NCI-H460 (cell line): Measurements from ENCODE around the gene PRR5L. TPM values are rescaled to one million over a fixed set of nuclear protein-coding genes. Genes with fewer than 3 reads are reported as not detected.

Experiments used
- DNase-seq: peaks from one replicate; pipeline ENCODE4 v3.0.0-alpha.2; 2016; ENCODE audit warnings: low read depth; ENCODE audit errors: extremely low read depth
- total RNA-seq: library from RNA; depleted of rRNA; stranded (reverse); fragments of >200 nt; shearing (Covaris generic); gene quantifications from 2 replicates; pipeline ENCODE4 v1.2.3, GENCODE V29; 2014

Gene PRR5L
- total RNA-seq, 1 experiment from 2014 or later: 54.0 TPM

DNA sequence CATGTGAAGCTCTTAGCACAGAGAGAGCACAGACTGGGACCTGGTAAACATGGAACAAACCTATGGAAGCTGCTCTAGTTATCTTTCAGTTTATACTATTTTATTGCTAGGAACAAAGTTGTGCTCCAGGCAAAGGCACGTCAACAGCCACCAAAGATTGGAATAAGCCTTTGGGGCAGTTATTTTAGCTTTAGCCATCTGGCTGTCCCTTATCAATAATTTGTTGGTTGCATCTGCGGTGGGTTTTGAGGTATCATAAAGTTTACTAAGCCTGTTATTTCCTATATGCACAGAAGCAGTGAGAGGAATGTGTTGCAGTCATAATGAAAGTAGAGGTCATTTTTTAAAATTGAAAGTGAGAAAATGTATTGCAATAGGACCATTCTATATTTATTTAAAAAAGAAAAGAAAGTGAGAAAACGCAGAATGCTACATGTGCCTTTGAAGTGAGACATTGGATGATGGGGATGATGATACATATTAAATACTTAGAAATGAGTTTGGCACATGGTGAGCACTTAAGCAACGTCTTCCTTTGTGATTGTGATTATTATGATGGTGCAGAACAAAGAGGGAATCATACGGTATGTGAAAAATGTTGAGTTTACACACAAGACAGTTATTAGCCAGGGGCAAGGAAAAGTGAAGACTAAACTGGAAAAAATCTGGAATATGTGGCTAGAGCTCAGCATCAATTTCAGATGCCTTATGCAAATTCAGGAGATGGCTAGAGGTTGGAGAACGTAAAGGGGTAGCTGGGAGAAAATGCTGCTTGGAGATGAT lies 58.3 kb downstream of the PRR5L start:
- no peak for DNase-seq

DNA sequence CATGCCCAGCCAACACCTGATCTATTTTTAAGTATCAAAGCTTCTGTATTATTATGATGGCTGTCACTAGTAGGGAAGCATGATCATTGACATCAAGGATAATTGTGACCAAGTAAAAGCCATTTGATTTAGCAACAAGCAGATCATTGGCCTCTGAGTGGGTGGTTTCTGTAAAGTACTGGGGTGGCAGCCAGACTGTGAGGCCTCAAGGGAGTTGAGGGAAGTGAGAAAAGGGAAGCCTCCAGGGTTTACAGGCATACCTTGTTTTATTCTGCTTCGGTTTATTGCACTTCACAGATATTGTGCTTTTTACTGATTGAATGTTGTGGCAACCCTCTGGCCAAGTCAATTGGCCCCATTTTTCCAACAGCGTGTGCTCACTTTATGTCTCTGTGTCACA lies 60.1 kb downstream of the PRR5L start:
- DNase-seq: no peak

DNA sequence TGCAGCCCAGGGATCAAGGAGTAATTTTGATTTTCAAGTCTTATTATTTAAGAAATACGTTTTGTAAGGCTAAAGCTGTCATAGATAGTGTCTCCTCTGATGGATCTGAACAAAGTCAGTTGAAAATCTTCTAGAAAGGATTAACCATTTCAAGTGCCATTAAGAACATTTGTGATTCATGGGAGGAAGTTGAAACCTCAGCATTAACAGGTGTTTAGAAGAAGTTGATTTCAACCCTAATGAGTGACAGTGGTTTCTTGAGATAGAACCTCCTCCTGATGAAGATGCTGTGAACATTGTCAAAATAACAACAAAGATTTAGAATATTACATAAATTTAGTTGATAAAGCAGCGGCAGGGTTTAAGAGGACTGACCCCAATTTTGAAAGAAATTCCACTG lies 61.7 kb downstream of the PRR5L start:
- DNase-seq: no peak

DNA sequence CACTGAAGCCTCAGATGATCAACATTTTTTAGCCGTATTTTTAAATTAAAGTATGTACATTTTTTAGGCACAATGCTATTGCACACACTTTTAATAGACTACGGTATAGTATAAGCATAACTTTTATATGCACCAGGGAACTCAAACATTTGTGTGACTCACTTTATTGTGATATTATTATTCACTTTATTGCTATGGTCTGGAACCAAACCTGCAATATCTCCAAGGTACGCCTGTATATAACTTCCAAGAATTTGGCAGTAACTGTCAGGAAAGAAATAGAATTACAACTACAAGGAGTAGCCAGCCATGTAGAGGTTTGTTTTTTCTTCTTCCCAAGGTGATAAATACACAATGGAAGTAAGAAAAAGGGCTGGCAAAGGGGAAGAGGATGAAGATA lies 62.3 kb downstream of the PRR5L start:
- DNase-seq: no peak

DNA sequence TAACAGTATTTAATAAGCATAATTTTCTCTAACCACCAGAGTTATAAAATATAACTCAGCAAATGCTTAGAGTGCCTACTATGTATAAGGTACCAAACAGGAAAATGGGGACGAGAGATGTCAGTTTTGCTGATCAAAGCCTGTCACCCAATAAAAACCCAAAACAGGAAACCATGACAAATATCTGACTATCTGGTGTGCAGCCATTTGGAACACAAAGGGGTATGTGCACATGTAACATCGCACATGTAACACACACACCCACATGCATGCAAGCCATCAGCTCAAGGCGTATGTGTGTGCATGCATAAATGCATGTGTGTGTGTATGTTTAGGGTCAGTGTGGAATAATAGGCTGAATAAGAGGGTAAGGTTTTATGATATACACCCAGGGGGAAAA lies 64.2 kb downstream of the PRR5L start:
- DNase-seq: no peak

DNA sequence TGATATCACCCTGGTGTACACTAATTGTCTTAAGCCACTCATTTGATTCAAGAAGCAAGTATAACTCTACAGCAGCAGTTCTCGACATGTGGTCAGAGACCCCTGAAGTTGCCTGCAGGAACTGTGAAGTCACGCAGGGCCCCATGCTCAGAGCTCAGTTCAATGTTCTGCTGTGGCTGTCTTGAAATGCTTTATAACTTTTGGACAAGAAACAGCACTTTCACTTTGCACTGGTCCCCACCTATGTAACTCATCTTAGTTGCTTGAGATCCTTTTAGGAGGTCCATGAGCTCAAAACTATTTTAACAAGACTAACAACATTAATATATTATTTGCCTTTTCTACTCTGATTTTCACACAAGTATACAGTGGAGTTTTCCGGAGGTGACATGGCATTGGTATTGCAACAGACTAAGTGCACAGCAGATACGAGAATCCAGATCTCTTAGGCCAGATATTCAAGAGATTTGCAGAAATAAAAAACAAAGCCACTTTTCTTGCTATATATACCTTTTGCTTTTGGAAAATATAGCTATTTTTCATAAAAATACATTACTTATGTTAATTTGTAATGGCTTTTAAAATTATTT lies 64.8 kb downstream of the PRR5L start:
- DNase-seq: no peak

DNA sequence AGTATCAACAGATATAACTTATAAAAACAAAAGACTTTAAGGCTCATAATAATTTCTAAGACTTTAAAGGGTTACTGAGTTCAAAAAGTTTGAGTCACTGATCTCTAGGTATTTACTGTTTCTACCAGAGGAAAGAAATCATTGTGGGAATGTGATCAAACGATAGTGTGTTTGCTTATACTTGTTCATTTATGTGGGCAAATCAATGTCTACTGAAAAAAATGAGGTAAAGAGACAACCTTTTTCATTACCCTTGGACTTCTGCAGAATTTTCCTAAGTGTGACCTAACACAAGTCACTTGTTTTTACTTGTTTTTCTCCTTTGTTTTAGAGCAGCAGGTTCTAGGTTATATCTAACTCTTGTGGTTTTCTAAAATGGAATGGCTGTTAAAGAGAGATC lies 65.4 kb downstream of the PRR5L start:
- no peak for DNase-seq

DNA sequence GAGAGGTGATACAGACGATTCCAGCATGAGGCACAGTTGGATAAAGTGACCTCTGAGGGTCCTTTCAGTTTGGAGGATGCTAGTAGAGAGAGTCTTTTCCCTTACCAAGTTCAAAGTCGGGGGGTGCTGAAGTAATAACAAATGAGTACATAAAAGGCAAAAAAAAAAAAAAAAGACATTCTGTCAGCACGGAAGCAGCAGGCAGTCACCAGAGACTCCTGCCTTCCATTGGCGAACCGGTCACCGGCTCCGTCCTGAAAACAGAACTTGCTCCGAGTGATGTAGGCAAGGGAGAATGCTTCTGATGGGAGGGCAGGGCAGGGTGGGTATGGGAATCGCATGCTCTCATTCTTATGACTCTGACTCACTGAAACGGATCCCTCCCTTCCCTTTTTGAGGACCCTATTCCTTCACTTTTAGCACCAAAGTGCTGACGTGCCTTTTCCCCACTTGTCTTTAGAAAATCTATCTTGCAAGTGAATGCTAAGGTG lies 65.9 kb downstream of the PRR5L start:
- peak; percentile 86 for DNase-seq

DNA sequence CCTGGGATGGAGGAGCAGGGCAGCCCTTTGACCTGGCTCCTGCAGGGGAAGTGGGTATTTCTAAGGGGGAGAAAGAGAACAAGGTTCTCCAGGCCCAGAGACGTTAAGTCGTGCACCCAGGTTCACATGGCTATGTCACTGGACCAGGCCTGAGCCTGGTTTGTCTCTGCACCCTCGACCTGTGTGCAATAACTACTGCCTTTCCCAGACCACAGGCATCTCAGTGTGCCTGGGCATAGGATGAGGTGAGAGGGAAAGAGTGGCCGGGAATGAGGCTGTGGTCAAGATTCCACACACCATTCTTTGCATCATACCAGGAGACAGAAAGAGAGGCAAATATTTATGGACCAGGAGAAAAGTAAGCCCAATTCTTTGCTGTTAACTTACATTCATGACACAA lies 66.8 kb downstream of the PRR5L start:
- DNase-seq: no peak

DNA sequence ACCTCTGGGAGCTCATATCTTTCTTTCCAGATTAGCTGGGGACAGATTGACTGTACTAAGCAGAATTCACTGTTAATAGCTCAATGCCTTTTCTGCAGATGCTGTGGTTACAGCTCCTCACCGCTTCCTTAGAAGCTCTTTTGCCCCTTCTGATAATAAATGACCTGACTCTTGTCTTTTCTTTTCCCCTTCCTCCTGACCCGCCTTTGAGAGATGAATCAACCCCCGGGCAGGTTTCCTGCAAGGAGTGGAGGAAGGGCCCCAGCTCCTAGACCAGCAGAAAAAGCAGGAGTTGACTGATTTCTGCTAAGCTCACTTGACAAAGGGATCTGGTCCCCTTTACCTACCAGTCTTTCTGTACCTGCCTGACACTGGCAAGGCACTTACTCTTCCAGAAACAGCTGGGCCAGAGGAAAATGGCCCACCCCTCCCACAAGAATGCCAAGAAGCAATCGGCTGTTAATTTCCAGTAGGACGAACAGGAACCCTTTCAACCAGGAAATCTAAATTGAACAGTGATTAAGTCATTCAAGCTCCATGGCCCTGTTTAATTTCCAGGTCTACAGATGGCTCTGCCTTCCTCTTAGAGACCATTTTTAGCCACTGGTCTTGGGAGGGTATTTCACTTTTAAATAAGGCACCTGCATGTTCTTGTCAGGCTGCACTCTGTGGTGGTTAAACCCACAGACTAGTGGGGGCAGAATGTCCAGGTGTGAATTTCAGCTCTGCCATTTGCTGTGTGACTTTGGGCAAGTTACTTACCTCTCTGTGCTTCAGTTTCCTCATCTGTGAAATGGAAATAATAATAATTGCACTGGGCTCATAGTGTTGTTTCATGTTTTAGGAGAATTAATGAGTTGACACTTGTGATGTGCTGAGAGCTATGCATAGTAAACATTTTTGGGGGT lies 67.5 kb downstream of the PRR5L start:
- DNase-seq: no peak

DNA sequence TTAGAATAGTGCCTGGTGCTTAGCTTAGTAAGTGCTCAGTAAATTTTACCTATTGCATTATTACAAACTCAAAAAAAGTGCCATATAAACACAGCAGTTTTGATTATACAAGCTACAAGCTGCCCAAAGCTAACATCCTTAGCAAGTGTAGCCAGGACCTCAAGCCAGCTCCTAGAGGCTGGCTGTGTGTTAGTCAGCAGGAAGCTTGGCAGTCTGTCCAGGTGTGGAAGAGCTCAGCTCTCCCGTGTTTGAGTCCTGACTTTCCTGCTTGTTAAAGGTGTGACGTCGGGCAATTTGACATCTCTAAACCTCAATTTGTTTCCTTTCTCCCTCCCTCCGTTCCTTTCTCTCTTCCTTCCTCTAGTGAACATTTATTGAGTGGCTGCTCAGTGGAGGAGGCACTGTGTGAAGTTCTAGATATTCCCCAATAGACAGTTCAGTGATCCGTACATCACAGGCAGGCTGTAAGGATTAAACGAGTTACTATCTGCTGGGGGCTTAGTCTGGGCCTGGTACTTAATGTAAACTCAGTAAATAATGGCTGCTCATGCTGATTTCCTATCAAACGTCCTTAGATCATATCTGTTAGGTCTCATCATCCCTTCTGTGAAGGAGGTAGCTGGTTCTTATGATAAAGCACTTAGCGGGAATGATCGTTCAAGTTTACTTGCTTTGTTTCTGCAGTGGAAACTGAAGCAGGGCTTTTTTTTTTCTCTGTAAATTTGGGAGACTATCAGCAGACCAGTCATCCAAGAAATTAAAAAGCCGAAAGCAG lies 68.7 kb downstream of the PRR5L start:
- no peak for DNase-seq

DNA sequence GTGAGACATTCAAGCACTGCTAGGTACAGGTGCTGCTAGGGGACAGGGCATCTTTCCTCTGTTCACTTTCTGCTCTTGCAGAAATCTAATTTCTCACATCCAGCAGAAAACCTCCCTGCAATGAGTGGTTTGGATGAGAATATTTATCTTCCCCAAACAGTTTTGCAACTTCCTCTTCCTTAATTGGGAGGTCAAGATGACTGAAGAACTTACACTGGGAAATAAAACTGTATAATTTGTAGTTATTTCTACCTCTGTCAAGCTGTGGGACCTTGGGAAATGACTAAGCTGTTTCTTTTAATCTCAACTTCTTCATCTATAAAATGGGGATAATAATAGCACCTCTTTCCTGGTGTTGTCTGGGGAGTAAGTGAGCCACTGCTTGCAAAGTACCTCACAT lies 69.8 kb downstream of the PRR5L start:
- DNase-seq: no peak

DNA sequence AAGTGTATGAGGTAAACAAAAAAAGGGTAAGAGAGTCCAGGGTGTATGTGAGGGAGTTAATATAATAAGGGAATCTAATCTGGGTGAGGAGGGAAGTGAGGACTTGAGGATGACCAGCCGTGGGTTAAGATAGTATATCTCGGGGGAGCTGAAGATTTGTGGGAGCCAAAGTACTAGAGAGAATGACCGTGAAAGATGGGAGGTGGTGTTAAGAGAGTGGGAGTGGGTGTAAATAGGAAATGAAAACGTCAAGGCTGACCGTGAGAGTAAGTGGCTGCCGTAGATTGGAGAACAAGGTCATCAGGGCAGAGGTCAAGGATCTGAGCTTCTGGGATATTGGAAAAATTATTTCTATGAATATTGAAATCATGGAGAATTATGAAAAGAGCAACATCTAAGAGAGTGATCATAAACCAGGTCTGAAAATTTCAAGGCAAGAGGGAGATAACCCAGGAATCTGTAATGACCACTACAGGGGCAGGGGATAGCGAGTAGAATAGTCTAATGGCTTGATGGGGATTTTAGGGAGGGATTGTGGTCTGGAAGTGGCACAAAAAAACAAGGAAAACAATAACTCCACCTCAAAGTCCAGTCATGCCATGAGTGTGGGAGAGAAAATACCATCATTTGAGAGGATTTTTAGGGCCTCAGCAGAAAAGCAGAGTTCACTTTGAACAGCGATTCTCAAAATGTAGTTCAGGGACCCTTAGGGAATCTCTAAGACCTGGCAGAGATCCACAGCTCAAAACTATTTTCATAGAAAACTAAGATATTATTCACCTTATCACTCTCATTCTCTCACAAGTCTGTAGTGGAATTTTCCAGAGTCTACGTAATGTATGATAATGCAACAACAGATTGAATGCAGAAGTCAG lies 72.0 kb downstream of the PRR5L start:
- DNase-seq: no peak

DNA sequence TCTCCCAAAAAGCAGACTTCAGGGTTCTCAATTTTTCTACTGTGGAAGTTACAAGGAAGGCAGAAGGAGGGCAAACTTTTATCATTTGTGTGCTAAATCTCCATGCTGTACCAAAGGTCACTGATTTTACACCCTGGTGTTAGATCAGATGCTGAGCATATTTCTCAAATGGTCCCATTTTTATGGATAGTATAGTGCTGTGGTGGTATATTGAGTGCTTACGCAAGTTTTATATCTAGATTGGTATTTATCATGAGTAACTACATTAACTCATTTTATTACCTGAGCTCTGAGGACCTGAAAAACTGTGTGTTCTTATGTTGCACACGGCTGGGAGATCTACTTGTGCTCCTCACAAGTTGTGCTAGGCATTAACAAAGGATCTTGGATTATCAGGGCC lies 75.1 kb downstream of the PRR5L start:
- DNase-seq: peak; percentile 78

DNA sequence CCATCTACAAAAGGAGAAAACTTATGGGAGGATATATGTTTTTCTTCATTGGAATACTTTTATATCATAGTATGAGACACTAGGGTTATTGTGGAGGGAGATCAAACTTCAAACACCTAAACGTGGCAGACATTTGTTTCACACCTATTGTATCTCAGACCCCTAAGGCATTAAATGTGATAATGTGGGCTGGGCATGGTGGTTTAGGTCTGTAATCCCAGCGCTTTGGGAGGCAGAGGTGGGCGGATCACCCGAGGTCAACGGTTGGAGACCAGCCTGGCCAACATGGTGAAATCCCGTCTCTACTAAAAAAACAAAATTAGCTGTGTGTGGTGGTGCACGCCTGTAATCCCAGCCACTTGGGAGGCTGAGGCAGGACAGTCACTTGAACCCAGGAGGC lies 75.5 kb downstream of the PRR5L start:
- DNase-seq: no peak

DNA sequence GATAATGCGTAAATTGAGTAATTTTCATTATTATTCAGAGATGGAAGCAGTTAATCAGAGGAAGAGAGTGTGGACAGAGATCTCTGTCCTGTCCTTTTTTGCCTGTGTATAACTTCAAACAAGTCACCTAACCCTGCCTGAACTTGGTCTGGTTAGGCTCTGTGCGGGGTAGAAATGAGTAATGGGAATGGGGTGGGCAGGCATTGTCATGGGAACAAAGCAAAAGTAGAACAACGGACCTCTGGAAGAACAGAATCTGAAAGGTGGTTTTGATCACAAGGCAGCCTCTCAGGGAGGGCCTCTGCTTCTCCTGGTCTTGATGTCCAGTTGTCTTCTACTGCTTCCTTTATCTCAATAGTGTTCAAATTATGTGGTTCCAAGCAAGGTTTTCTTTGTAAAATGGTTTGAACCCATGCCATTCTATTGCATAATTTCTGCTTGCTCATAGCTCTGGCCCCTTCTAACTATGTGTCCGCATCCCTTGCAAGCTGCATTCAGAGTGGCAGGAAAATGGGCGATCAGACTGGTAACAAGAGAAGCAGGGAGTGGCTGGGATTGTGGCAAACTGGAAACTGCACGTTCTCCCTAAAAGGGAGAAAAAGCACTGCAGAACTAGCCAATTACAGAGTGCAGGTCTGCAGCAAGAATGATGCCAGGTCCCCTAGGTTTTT lies 76.1 kb downstream of the PRR5L start:
- DNase-seq: peak; percentile 70

DNA sequence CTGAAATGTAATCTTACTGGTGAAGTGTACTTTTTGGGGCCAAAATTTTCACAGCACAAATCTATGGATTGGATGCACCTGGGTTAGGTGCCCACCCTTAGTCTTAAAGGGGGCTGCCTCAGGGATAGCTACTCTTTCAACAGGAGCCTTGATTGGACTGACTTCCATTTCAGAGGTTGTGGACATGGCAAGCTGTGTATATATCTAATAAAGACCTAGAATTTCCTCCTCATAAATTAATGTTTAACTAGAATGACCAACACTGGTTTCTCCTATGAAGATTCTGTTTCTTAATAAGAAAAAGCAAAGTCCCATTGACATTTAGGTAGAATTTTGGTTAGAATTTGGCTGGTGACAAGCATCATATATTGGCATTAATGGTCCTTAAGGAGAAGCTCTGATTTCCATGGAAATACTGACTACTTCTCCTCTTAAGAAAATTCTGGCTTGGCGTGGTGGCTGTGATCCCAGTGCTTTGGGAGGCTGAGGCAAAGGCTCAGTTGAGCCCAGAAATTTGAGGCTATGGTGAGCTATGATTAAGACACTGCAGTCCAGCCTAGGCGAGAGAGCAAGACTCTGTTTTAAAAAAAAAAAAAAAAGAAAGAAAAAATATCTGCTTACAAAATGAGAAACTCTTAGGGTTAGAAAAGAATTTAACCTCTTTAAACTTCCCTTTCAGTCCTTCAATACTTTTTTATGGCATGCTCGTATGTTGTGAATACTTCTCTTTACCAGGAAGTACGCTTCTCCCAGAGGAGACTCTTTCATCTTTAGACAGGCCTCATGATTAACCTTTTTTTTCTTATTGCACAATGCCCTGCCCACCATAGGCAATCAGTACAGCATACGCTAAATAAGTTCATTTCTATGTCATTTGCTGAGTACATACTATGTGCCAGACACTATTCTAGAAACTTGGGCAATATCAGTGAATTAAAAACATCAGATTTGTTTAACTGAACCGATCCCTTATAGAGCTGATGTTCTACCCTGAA lies 77.2 kb downstream of the PRR5L start:
- DNase-seq: no peak

DNA sequence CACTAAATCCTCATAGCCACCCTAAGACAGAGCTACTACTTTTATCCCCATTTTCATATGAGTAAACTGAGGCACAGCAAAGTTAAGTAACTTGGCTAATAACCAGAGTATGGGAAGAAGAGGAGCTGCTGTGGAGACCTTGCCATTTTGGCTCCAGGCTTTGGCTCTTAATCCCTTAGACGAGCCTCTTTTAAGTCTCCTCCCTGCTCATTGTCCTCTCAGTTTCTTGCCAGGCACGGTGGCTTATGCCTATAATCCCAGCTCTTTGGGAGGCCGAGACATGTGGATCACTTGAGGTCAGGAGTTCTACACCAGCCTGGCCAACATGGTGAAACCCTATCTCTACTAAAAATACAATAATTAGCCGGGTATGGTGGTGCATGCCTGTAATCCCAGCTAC lies 78.6 kb downstream of the PRR5L start:
- no peak for DNase-seq
